Measurements from ENCODE around the gene GOLM1.

GOLM1 gene

DNA sequence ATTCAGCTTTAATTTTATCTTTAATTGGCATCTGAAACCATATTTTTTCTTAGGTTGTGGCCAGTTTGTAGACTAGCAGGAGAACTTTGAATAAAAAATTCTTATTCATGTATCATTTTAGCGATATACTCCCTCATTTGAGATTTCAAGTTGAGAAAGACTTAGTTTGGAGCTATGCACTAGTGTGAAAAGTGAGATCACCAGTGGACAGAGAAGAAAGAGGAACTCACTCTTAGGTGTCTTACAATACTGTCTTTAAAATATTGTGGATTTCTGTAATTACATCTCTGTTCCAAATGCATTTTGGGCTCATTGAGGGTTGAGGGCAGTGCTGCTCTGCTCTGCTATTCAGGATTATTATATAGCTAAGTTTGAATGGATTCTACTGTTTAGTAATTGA, 103.8 kb downstream of the GOLM1 start:
- Histone ChIP-seq H3K36me3 (ENCODE audit: insufficient read depth, insufficient read length, low read length) (peaks cover 66% of the 10 kb centered on the region), H3K9ac (ENCODE audit: insufficient read length, low read depth) (no peak overlapping the region), H3K9me3 (ENCODE audit: insufficient read depth, low read length) (no peaks in the 10 kb centered on the region), H3K4me1 (ENCODE audit: insufficient read depth, insufficient read length) (no peaks in the 10 kb centered on the region), H3K27me3 (ENCODE audit: insufficient read depth, insufficient read length) (no peaks in the 10 kb centered on the region), H3K4me3 (ENCODE audit: insufficient read length, low read depth) (no peak overlapping the region)
- no peak for TF ChIP-seq YY1 (IDR thresholded peaks at IDR 0.05; ENCODE audit: insufficient read depth, insufficient read length)
- no peak for TF ChIP-seq SUZ12 (IDR thresholded peaks at IDR 0.05; ENCODE audit: extremely low read depth, insufficient read depth, insufficient read length)
- TF ChIP-seq ZNF274 (IDR thresholded peaks at IDR 0.05; ENCODE audit: low read depth, low read length) = no peak
- DNase-seq (ENCODE audit: low read depth, low spot score) = no peak

DNA sequence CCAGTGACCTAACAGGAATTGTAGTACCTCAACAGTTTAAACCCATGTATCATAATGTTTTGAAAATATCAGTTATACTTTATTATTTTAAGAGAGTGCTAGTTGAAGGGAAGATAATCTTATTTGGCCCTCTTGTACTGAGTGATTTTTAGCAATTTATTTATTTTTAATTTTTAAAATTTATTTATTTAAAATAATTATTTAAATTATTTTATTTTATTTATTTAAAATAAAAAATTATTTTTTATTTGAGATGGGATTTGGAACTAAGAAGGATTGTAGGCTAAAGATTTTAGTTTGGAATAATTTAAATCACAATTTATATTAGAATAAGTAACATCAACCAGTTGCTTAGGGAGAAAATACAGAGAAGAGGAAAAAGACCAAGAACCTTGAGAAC, 104.3 kb downstream of the GOLM1 start:
- Histone ChIP-seq H3K9me3 (ENCODE audit: insufficient read depth, low read length) (no peaks in the 10 kb centered on the region), H3K27me3 (ENCODE audit: insufficient read depth, insufficient read length) (no peaks in the 10 kb centered on the region), H3K4me1 (ENCODE audit: insufficient read depth, insufficient read length) (no peaks in the 10 kb centered on the region), H3K36me3 (ENCODE audit: insufficient read depth, insufficient read length, low read length) (peaks cover 65% of the 10 kb centered on the region), H3K4me3 (ENCODE audit: insufficient read length, low read depth) (no peak overlapping the region), H3K9ac (ENCODE audit: insufficient read length, low read depth) (no peak overlapping the region)
- no peak for TF ChIP-seq SUZ12 (IDR thresholded peaks at IDR 0.05; ENCODE audit: extremely low read depth, insufficient read depth, insufficient read length)
- TF ChIP-seq ZNF274 (IDR thresholded peaks at IDR 0.05; ENCODE audit: low read depth, low read length) = no peak
- TF ChIP-seq YY1 (IDR thresholded peaks at IDR 0.05; ENCODE audit: insufficient read depth, insufficient read length) = no peak
- DNase-seq (ENCODE audit: low read depth, low spot score) = no peak

DNA sequence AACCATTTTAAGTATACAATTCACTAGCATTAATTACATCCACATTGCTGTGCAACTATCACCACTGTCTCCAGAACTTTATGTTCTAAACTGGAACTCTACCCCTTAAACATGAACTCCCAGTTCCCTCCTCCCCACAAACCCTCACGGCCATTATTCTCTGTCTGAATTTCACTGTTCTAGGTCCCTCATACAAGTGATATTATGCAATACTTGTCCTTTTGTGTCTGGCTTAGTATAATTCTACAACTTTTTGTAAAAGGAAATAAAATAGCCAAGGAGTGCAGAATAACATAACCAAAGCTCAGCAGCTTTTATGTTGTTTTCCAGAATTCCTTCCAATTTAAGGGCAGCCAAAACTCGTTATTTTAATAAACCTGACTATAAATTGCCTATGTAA, 105.2 kb downstream of the GOLM1 start:
- TF ChIP-seq YY1 (IDR thresholded peaks at IDR 0.05; ENCODE audit: insufficient read depth, insufficient read length) (no peak), SUZ12 (IDR thresholded peaks at IDR 0.05; ENCODE audit: extremely low read depth, insufficient read depth, insufficient read length) (no peak), ZNF274 (IDR thresholded peaks at IDR 0.05; ENCODE audit: low read depth, low read length) (no peak)
- Histone ChIP-seq H3K36me3 (ENCODE audit: insufficient read depth, insufficient read length, low read length) (peaks cover 60% of the 10 kb centered on the region), H3K27me3 (ENCODE audit: insufficient read depth, insufficient read length) (no peaks in the 10 kb centered on the region), H3K4me3 (ENCODE audit: insufficient read length, low read depth) (no peak overlapping the region), H3K4me1 (ENCODE audit: insufficient read depth, insufficient read length) (no peaks in the 10 kb centered on the region), H3K9me3 (ENCODE audit: insufficient read depth, low read length) (no peaks in the 10 kb centered on the region), H3K9ac (ENCODE audit: insufficient read length, low read depth) (no peak overlapping the region)
- DNase-seq (ENCODE audit: low read depth, low spot score) = no peak

DNA sequence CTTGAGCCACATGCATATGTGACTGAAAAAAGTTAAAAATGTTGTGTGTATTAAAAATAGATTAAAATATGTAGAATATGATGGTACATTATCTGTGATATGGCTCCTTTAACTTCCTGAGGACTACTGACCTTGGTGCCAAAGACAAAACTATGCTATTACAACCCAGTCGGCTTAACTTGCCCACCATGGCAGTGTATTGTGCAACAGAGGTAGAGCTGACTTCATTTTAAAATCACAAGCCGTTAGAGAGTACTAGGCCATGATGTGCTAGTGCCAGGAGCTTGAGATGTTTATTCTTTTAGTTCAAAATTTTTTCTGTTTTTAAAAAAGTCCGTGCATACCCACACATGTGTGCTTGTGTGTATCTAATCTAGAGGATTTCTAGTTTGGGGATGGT, 112.1 kb downstream of the GOLM1 start:
- TF ChIP-seq SUZ12 (IDR thresholded peaks at IDR 0.05; ENCODE audit: extremely low read depth, insufficient read depth, insufficient read length) = no peak
- no peak for TF ChIP-seq ZNF274 (IDR thresholded peaks at IDR 0.05; ENCODE audit: low read depth, low read length)
- no peak for TF ChIP-seq YY1 (IDR thresholded peaks at IDR 0.05; ENCODE audit: insufficient read depth, insufficient read length)
- H3K4me1 ChIP-seq (ENCODE audit: insufficient read depth, insufficient read length) = no peaks in the 10 kb centered on the region
- no peak overlapping the region for H3K9ac ChIP-seq (ENCODE audit: insufficient read length, low read depth)
- no peak for DNase-seq (ENCODE audit: low read depth, low spot score)
- H3K9me3 ChIP-seq (ENCODE audit: insufficient read depth, low read length) = no peaks in the 10 kb centered on the region
- no peak overlapping the region for H3K4me3 ChIP-seq (ENCODE audit: insufficient read length, low read depth)
- peaks cover 62% of the 10 kb centered on the region for H3K36me3 ChIP-seq (ENCODE audit: insufficient read depth, insufficient read length, low read length)
- H3K27me3 ChIP-seq (ENCODE audit: insufficient read depth, insufficient read length) = no peaks in the 10 kb centered on the region

DNA sequence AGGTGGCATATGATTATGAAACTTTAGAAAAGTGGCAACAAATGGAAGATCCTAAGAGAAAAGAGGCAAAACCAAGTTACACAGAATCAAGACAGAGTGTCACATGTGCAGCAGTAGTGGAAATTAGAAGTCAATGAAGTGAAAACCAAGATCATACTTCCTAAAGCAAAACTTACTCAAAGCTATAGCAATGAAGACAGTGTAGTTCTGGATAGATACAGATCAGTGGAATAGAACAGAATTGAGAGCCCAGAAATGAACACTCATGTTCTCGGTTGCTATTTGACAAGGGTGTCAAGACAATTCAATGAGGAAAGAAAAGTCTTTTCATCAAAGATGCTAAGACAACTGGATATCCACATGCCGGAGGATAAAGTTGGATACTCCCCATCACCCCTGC, 114.9 kb downstream of the GOLM1 start:
- no peaks in the 10 kb centered on the region for H3K4me1 ChIP-seq (ENCODE audit: insufficient read depth, insufficient read length)
- no peak for DNase-seq (ENCODE audit: low read depth, low spot score)
- TF ChIP-seq ZNF274 (IDR thresholded peaks at IDR 0.05; ENCODE audit: low read depth, low read length) = no peak
- H3K27me3 ChIP-seq (ENCODE audit: insufficient read depth, insufficient read length) = no peaks in the 10 kb centered on the region
- H3K36me3 ChIP-seq (ENCODE audit: insufficient read depth, insufficient read length, low read length) = peaks cover 76% of the 10 kb centered on the region
- no peak overlapping the region for H3K4me3 ChIP-seq (ENCODE audit: insufficient read length, low read depth)
- no peaks in the 10 kb centered on the region for H3K9me3 ChIP-seq (ENCODE audit: insufficient read depth, low read length)
- no peak overlapping the region for H3K9ac ChIP-seq (ENCODE audit: insufficient read length, low read depth)

DNA sequence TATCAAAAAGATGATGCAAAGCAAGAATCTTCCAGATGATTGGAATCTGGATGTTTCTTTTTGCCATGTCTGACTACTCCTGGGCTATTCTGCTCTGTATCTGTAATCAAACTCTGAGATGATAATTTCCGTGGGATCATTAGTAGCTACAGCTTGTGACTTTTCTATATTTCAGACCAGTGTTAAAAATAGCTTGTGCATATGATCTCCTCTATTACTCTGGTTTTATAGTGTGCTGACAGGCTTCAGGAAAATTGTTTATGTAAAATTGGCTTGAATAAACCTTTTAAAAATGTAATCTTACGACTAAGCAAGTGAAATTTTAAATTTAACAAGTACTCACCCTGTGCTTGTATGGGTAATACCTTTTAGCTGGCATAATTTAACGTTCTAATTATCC, 118.0 kb downstream of the GOLM1 start:
- Histone ChIP-seq H3K4me1 (ENCODE audit: insufficient read depth, insufficient read length) (no peaks in the 10 kb centered on the region), H3K36me3 (ENCODE audit: insufficient read depth, insufficient read length, low read length) (peaks cover 88% of the 10 kb centered on the region), H3K9me3 (ENCODE audit: insufficient read depth, low read length) (no peaks in the 10 kb centered on the region), H3K4me3 (ENCODE audit: insufficient read length, low read depth) (no peak overlapping the region), H3K27me3 (ENCODE audit: insufficient read depth, insufficient read length) (no peaks in the 10 kb centered on the region), H3K9ac (ENCODE audit: insufficient read length, low read depth) (no peak overlapping the region)
- TF ChIP-seq YY1 (IDR thresholded peaks at IDR 0.05; ENCODE audit: insufficient read depth, insufficient read length) (no peak), ZNF274 (IDR thresholded peaks at IDR 0.05; ENCODE audit: low read depth, low read length) (no peak), SUZ12 (IDR thresholded peaks at IDR 0.05; ENCODE audit: extremely low read depth, insufficient read depth, insufficient read length) (no peak)
- DNase-seq (ENCODE audit: low read depth, low spot score) = no peak

DNA sequence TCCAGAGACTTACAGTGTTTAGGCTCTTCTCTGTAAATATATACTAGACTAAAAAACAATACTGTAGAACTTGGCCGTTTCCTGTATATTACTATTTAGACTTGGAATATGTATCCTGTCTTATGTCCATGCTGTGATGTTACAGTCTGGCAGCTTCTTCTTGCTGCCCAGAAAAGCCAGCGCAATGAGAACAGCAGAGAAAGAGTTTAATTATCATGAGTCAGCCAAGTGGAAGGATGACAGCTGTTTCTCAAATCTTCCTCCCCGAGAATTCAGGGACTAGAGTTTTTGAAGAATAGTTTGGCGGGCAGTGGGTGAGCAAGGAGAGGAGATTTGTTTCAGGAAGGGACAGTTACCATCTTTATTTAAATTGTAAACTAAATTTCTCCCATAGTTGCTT, 120.9 kb downstream of the GOLM1 start:
- H3K27me3 ChIP-seq (ENCODE audit: insufficient read depth, insufficient read length) = no peaks in the 10 kb centered on the region
- no peak overlapping the region for H3K4me3 ChIP-seq (ENCODE audit: insufficient read length, low read depth)
- H3K36me3 ChIP-seq (ENCODE audit: insufficient read depth, insufficient read length, low read length) = peaks cover 90% of the 10 kb centered on the region
- H3K9ac ChIP-seq (ENCODE audit: insufficient read length, low read depth) = no peak overlapping the region
- DNase-seq (ENCODE audit: low read depth, low spot score) = no peak
- no peak for TF ChIP-seq YY1 (IDR thresholded peaks at IDR 0.05; ENCODE audit: insufficient read depth, insufficient read length)
- no peak for TF ChIP-seq SUZ12 (IDR thresholded peaks at IDR 0.05; ENCODE audit: extremely low read depth, insufficient read depth, insufficient read length)
- no peak for TF ChIP-seq ZNF274 (IDR thresholded peaks at IDR 0.05; ENCODE audit: low read depth, low read length)
- no peaks in the 10 kb centered on the region for H3K4me1 ChIP-seq (ENCODE audit: insufficient read depth, insufficient read length)
- H3K9me3 ChIP-seq (ENCODE audit: insufficient read depth, low read length) = no peaks in the 10 kb centered on the region
